Measurements from ENCODE around the gene CAGE1. TPM values are rescaled to one million over a fixed set of nuclear protein-coding genes. Genes with fewer than 3 reads are reported as not detected.

The CAGE1 gene
- polyA plus RNA-seq, 1 donor (not counting 4 experiments of a cell fraction or from before 2014, with no cell fraction given), result 0.04 TPM

DNA sequence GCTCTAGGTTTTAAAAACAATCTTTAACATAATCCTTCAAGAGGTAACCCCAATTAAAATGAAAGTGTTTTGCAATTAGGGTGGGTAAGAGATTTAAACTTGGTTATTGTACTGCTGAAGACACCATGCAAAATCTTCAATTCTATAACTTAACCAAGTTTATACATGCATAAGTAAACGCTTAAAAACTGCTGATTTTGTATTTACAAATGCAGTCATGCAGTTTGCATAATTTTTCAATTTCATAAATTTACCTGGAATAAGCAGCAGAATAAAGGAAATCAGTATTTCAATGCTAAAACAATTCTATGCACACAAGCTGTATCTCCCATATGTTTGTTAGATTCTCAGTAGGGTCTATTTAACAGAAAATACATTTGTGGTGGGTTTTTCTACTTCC is 99.5 kb downstream of the CAGE1 start:
- Histone ChIP-seq H3K9me3 (ENCODE audit: control insufficient read depth, low read depth, low read length) (no peaks in the 10 kb centered on the region), H3K79me2 (ENCODE audit: control insufficient read depth, insufficient read depth, low read length) (no peaks in the 10 kb centered on the region), H3K9me1 (ENCODE audit: control insufficient read depth, extremely low read depth, insufficient read depth, low read length) (no peaks in the 10 kb centered on the region), H3K27ac (ENCODE audit: control insufficient read depth, insufficient read depth, low read length) (no peak overlapping the region), H3K4me1 (ENCODE audit: control insufficient read depth, extremely low read depth, insufficient read depth, low read length) (no peaks in the 10 kb centered on the region), H3K4me3 (ENCODE audit: control insufficient read depth in 2 of 3, extremely low read depth in 1 of 3, insufficient read depth in 2 of 3, low read depth in 1 of 3, low read length in 3 of 3) (no peak overlapping the region), H3K9ac (ENCODE audit: control insufficient read depth, extremely low read depth, insufficient read depth, low read length) (no peak overlapping the region), H3K27me3 (ENCODE audit: control insufficient read depth, extremely low read depth, insufficient read depth, low read length) (no peaks in the 10 kb centered on the region), H4K20me1 (ENCODE audit: control insufficient read depth, extremely low read depth, insufficient read depth, low read length) (no peaks in the 10 kb centered on the region), H2AFZ (ENCODE audit: control insufficient read depth, low read length) (no peak overlapping the region), H3K36me3 (ENCODE audit: control insufficient read depth in 2 of 2, extremely low read depth in 1 of 2, insufficient read depth in 2 of 2, low read length in 2 of 2) (peaks cover 6 to 27% of the 10 kb centered on the region in 2 experiments), H3K4me2 (ENCODE audit: control insufficient read depth, extremely low read depth, insufficient read depth, low read depth, low read length) (no peak overlapping the region)
- dilution Hi-C loops (cut with MboI; ENCODE audit: extremely low pct_ligation_motif_present, low sequenced_read_pairs), result loop anchor here (25.0 kb wide), 1 partner anchor 322 kb away; no protein-coding TSS in a partner anchor
- TF ChIP-seq, protein P1, sequence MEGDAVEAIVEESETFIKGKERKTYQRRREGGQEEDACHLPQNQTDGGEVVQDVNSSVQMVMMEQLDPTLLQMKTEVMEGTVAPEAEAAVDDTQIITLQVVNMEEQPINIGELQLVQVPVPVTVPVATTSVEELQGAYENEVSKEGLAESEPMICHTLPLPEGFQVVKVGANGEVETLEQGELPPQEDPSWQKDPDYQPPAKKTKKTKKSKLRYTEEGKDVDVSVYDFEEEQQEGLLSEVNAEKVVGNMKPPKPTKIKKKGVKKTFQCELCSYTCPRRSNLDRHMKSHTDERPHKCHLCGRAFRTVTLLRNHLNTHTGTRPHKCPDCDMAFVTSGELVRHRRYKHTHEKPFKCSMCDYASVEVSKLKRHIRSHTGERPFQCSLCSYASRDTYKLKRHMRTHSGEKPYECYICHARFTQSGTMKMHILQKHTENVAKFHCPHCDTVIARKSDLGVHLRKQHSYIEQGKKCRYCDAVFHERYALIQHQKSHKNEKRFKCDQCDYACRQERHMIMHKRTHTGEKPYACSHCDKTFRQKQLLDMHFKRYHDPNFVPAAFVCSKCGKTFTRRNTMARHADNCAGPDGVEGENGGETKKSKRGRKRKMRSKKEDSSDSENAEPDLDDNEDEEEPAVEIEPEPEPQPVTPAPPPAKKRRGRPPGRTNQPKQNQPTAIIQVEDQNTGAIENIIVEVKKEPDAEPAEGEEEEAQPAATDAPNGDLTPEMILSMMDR (optimal IDR thresholded peaks at IDR 0.05 in 1 of 3, IDR thresholded peaks at IDR 0.05 in 1 of 3, conservative IDR thresholded peaks at IDR 0.05 in 1 of 3; ENCODE audit: extremely low read depth in 1 of 3, insufficient read depth in 2 of 3, low read length in 3 of 3), result no peak
- TF ChIP-seq EZH2 (IDR thresholded peaks at IDR 0.05; ENCODE audit: low read length), result no peak
- no peak for DNase-seq (ENCODE audit: low read depth, low spot score)
- no peak for FAIRE-seq

DNA sequence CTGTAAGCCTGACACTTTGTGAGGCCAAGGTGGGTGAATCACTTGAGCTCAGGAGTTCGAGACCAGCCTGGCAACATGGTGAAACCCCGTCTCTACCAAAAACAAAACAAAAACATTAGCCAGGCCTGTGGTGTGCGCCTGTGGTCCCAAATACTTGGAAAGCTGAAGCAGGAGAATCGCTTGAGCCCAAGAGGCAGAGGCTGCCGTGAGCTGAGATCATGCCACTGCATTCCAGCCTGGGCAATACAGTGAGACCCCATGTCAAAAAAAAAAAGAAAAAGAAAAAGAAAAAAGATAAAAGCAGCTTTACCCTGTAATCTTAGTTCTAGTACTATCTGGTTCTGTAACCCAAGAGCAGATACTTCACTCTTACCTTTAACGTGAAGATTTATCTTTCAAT is 104.1 kb downstream of the CAGE1 start:
- no peak for FAIRE-seq
- Histone ChIP-seq H3K4me2 (ENCODE audit: control insufficient read depth, extremely low read depth, insufficient read depth, low read depth, low read length) (no peak overlapping the region), H2AFZ (ENCODE audit: control insufficient read depth, low read length) (no peak overlapping the region), H3K27ac (ENCODE audit: control insufficient read depth, insufficient read depth, low read length) (no peak overlapping the region), H3K9me1 (ENCODE audit: control insufficient read depth, extremely low read depth, insufficient read depth, low read length) (no peaks in the 10 kb centered on the region), H3K79me2 (ENCODE audit: control insufficient read depth, insufficient read depth, low read length) (no peaks in the 10 kb centered on the region), H3K27me3 (ENCODE audit: control insufficient read depth, extremely low read depth, insufficient read depth, low read length) (no peaks in the 10 kb centered on the region), H3K36me3 (ENCODE audit: control insufficient read depth in 2 of 2, extremely low read depth in 1 of 2, insufficient read depth in 2 of 2, low read length in 2 of 2) (peaks cover 8 to 21% of the 10 kb centered on the region in 2 experiments), H4K20me1 (ENCODE audit: control insufficient read depth, extremely low read depth, insufficient read depth, low read length) (no peaks in the 10 kb centered on the region), H3K4me1 (ENCODE audit: control insufficient read depth, extremely low read depth, insufficient read depth, low read length) (no peaks in the 10 kb centered on the region), H3K4me3 (ENCODE audit: control insufficient read depth in 2 of 3, extremely low read depth in 1 of 3, insufficient read depth in 2 of 3, low read depth in 1 of 3, low read length in 3 of 3) (no peak overlapping the region), H3K9me3 (ENCODE audit: control insufficient read depth, low read depth, low read length) (no peaks in the 10 kb centered on the region), H3K9ac (ENCODE audit: control insufficient read depth, extremely low read depth, insufficient read depth, low read length) (no peak overlapping the region)
- dilution Hi-C loops (cut with MboI; ENCODE audit: extremely low pct_ligation_motif_present, low sequenced_read_pairs), result loop anchor here (25.0 kb wide), 1 partner anchor 327 kb away; no protein-coding TSS in a partner anchor
- no peak for DNase-seq (ENCODE audit: low read depth, low spot score)
- TF ChIP-seq EZH2 (IDR thresholded peaks at IDR 0.05; ENCODE audit: low read length), result no peak
- TF ChIP-seq, protein P1 (optimal IDR thresholded peaks at IDR 0.05 in 1 of 3, IDR thresholded peaks at IDR 0.05 in 1 of 3, conservative IDR thresholded peaks at IDR 0.05 in 1 of 3; ENCODE audit: extremely low read depth in 1 of 3, insufficient read depth in 2 of 3, low read length in 3 of 3), result no peak

Measured in keratinocyte (primary cell).